ENCODE measurements around the gene SLC25A41. TPM values are rescaled to one million over a fixed set of nuclear protein-coding genes. Genes with fewer than 3 reads are reported as not detected.

Gene SLC25A41
- total RNA-seq, 1 donor = not detected

DNA sequence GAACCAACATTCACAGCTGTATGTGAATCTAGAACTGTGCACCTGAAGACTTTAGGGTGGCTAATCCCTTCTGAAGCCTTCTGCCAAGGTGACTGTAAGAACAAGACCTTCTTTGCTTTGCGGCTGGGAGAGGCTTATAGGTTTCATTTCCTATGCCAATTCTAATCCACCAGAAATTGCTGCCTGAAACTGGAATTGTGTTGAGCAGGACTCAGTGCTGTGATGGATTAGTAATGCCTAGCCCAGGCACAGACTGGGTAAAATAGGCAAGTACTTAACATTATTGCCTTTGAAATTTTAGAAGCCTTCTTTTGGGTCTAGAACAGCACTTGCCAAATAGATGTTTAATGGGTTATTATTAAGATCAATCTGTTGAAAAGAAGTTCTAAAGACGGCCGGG, 14.5 kb upstream of the SLC25A41 start:
- TF ChIP-seq, protein P1, sequence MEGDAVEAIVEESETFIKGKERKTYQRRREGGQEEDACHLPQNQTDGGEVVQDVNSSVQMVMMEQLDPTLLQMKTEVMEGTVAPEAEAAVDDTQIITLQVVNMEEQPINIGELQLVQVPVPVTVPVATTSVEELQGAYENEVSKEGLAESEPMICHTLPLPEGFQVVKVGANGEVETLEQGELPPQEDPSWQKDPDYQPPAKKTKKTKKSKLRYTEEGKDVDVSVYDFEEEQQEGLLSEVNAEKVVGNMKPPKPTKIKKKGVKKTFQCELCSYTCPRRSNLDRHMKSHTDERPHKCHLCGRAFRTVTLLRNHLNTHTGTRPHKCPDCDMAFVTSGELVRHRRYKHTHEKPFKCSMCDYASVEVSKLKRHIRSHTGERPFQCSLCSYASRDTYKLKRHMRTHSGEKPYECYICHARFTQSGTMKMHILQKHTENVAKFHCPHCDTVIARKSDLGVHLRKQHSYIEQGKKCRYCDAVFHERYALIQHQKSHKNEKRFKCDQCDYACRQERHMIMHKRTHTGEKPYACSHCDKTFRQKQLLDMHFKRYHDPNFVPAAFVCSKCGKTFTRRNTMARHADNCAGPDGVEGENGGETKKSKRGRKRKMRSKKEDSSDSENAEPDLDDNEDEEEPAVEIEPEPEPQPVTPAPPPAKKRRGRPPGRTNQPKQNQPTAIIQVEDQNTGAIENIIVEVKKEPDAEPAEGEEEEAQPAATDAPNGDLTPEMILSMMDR (IDR thresholded peaks at IDR 0.05; ENCODE audit: insufficient read depth, low read depth, low read length) = no peak
- H3K4me3 ChIP-seq (ENCODE audit: low read depth, low read length) = no peak overlapping the region
- DNase-seq (ENCODE audit: low read depth) = no peak

DNA sequence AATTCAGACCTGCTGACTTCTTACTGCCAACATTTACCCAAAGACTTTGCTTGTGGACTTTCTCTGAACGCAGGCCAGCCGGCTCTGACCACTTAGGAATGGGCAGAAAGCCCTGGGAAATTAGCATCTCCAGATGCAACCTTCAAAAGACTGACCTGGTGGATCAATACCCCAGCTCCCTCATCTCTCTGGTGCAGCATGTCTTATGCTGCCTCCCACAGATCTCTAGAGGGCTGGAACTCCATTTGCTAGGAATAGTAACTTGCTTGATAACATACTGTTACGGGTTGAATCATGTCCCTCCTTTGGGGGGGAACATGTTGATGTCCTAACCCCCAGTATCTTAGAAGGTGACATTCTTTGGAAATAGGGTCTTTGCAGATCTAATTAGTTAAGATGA, 12.9 kb upstream of the SLC25A41 start:
- H3K4me3 ChIP-seq (ENCODE audit: low read depth, low read length) = no peak overlapping the region
- no peak for DNase-seq (ENCODE audit: low read depth)
- TF ChIP-seq, protein P1 (IDR thresholded peaks at IDR 0.05; ENCODE audit: insufficient read depth, low read depth, low read length) = no peak

DNA sequence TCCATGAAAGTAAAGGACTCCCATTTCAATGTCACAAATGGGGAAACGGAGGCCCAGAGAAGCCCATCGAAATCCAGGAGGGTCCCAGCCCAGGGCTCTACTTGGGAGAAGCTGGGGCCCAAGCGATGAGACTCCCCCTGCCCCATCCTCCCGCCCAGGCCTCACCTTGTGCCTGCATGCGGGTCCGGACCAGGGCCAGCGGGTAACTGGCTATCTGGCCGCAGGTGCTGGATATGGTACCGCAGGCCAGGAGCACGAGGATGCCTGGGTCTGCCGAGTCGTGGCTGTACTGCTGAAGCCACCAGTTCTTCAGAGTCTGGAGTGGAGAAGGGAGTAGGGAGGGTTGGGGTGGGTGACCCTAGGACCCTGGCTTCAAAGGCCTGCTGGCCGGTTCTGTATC, 10.4 kb upstream of the SLC25A41 start:
- H3K4me3 ChIP-seq (ENCODE audit: low read depth, low read length) = no peak overlapping the region
- no peak for DNase-seq (ENCODE audit: low read depth)
- TF ChIP-seq, protein P1 (IDR thresholded peaks at IDR 0.05; ENCODE audit: insufficient read depth, low read depth, low read length) = no peak

DNA sequence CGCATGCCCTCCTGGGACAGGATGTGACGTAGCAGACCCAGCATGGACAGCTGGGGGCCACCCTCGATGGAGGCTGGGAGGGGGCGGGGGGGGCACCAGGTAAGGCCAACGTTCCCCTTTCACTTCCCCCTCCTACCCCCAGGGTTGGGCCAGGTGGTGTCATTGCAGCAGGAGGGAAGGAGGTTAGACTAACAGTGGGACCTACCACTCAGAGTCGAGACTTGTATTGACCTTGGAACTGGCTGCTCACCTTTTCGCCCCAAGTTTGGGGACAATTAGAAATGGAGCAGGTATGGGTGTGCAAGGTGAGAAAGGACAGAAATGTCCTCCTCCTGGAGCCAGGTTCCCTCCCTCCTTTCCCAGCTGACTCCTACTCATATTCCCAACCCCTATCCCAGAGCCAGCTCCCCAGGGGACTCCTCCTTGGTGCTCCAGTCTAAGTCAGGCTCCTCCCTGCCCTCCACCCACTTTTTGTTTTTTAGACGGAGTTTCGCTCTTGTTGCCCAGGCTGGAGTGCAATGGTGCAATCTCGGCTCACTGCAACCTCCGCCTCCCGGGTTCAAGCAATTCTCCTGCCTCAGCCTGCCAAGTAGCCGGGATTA, 8.6 kb upstream of the SLC25A41 start:
- DNase-seq (ENCODE audit: low read depth) = no peak
- no peak overlapping the region for H3K4me3 ChIP-seq (ENCODE audit: low read depth, low read length)
- TF ChIP-seq, protein P1 (IDR thresholded peaks at IDR 0.05; ENCODE audit: insufficient read depth, low read depth, low read length) = no peak

DNA sequence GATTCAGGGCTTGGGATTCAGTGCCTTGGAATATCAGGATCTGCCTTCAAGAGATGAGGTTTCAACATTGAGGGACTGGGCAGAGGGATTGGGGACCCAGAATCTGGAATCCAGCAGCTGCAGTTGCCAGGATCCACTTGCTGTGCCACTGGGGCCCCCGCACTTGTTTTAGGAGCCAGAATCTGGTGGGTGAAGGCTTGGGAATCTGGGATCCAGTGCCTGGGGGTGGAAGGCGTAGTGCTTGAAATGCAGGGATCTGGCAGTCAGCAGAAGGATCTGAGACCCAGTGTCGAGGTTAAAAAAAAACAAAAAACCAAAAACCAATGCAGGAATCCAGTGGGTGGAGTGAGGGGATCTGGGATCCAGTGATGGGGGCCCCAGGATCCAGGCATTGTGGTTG, 7.3 kb upstream of the SLC25A41 start:
- TF ChIP-seq, protein P1 (IDR thresholded peaks at IDR 0.05; ENCODE audit: insufficient read depth, low read depth, low read length) = no peak
- H3K4me3 ChIP-seq (ENCODE audit: low read depth, low read length) = no peak overlapping the region
- DNase-seq (ENCODE audit: low read depth) = no peak

DNA sequence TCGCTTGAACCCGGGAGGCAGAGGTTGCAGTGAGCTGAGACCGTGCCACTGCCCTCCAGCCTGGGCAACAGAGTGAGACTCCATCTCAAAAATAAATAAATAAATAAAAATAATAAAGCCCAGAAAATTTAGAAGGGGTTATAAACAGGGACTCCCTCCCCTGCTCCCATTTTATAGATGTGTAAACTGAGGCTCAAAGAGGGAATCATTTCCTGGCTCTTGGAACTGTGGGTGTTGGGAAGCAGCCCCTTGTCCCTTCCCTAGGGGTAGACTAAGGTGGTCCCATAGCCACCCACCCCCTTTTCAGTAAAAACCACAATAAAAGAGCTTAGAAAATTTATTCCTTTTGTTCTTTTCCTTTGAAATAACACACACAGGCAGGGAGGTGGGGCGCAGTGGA, 6.2 kb upstream of the SLC25A41 start:
- no peak overlapping the region for H3K4me3 ChIP-seq (ENCODE audit: low read depth, low read length)
- TF ChIP-seq, protein P1 (IDR thresholded peaks at IDR 0.05; ENCODE audit: insufficient read depth, low read depth, low read length) = no peak
- DNase-seq (ENCODE audit: low read depth) = no peak

DNA sequence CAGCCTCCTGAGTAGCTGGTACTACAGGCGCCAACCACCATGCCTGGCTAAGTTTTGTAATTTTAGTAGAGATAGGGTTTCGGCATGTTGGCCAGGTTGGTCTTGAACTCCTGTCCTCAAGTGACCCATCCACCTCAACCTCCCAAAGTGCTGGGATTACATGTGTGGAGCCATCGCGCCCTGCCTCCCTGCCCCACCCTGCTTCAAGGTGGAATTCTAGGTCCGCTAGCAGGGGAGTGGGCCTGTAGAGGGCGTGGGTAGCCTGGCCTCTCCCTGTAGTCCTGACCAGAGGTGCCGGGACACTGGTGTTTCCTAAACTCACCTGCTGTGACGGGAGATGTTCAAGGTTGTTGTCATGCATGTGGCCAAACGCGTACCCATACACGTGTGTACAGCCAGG, 398 bp downstream of the SLC25A41 start:
- DNase-seq (ENCODE audit: low read depth) = no peak
- TF ChIP-seq, protein P1 (IDR thresholded peaks at IDR 0.05; ENCODE audit: insufficient read depth, low read depth, low read length) = no peak
- H3K4me3 ChIP-seq (ENCODE audit: low read depth, low read length) = no peak overlapping the region
